ENCODE measurements around the gene SPDYC. TPM values are rescaled to one million over a fixed set of nuclear protein-coding genes. Genes with fewer than 3 reads are reported as not detected.

Gene SPDYC
- total RNA-seq, 1 donor from 2014 or later: not detected

GRCh38 chr11:65206901-65207300, 36.9 kb downstream of the SPDYC start:
- no peak for DNase-seq (ENCODE audit: extremely low spot score, unreplicated experiment)
- no peak for TF ChIP-seq CTCF (IDR thresholded peaks at IDR 0.05)
- no peak overlapping the region for H3K4me3 Mint-ChIP-seq (ENCODE audit: unreplicated experiment)
- H3K4me1 Mint-ChIP-seq (ENCODE audit: unreplicated experiment): peaks cover 3% of the 10 kb centered on the region
- H3K27ac Mint-ChIP-seq (ENCODE audit: unreplicated experiment): no peak overlapping the region
- peaks cover 25% of the 10 kb centered on the region for H3K36me3 Mint-ChIP-seq (ENCODE audit: unreplicated experiment)
- no peaks in the 10 kb centered on the region for H3K27me3 Mint-ChIP-seq (ENCODE audit: unreplicated experiment)
- H3K9me3 Mint-ChIP-seq (ENCODE audit: unreplicated experiment): no peaks in the 10 kb centered on the region

- Mint-ChIP-seq H3K36me3 (ENCODE audit: unreplicated experiment) (peaks cover 25% of the 10 kb centered on the region), H3K9me3 (ENCODE audit: unreplicated experiment) (no peaks in the 10 kb centered on the region), H3K4me3 (ENCODE audit: unreplicated experiment) (no peak overlapping the region), H3K4me1 (ENCODE audit: unreplicated experiment) (peaks cover 3% of the 10 kb centered on the region), H3K27me3 (ENCODE audit: unreplicated experiment) (no peaks in the 10 kb centered on the region), H3K27ac (ENCODE audit: unreplicated experiment) (no peak overlapping the region)
- TF ChIP-seq CTCF (IDR thresholded peaks at IDR 0.05): no peak
- no peak for DNase-seq (ENCODE audit: extremely low spot score, unreplicated experiment)
Observed at GRCh38 chr11:65207918-65208784, 38.1 kb downstream of the SPDYC start.

GRCh38 chr11:65208785-65209710, 39.0 kb downstream of the SPDYC start:
- H3K36me3 Mint-ChIP-seq (ENCODE audit: unreplicated experiment): peaks cover 25% of the 10 kb centered on the region
- H3K27ac Mint-ChIP-seq (ENCODE audit: unreplicated experiment): no peak overlapping the region
- H3K4me3 Mint-ChIP-seq (ENCODE audit: unreplicated experiment): no peak overlapping the region
- H3K9me3 Mint-ChIP-seq (ENCODE audit: unreplicated experiment): no peaks in the 10 kb centered on the region
- no peaks in the 10 kb centered on the region for H3K27me3 Mint-ChIP-seq (ENCODE audit: unreplicated experiment)
- H3K4me1 Mint-ChIP-seq (ENCODE audit: unreplicated experiment): peaks cover 7% of the 10 kb centered on the region
- no peak for DNase-seq (ENCODE audit: extremely low spot score, unreplicated experiment)
- no peak for TF ChIP-seq CTCF (IDR thresholded peaks at IDR 0.05)

DNA sequence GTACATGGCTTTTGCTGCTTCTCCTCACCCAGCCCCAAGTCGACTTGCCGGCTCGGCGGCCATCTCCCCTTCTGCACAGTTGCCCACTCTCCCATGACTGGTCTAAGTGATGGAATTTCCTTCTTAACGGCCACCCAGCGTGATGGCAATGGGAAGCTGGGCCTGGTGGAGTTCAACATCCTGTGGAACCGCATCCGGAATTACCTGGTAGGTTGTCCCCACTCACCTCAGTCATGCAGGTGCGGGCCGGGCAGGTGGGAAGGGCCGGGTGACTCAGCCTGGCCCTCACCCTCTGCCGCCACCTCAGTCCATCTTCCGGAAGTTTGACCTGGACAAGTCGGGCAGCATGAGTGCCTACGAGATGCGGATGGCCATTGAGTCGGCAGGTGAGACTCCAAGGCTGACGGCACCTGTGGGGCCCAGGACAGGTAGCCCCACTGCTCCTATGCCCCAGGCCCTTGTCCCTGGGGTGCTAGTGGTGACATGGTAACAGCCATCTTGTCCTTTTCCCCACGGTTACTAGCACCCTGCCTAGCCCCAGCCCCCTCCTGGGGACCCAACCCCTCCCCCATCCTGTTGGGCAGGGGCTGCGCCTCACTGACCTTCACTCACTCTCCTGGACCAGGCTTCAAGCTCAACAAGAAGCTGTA, 39.8 kb downstream of the SPDYC start:
- DNase-seq (ENCODE audit: extremely low spot score, unreplicated experiment): no peak
- no peaks in the 10 kb centered on the region for H3K27me3 Mint-ChIP-seq (ENCODE audit: unreplicated experiment)
- TF ChIP-seq CTCF (IDR thresholded peaks at IDR 0.05): no peak
- peaks cover 3% of the 10 kb centered on the region for H3K4me1 Mint-ChIP-seq (ENCODE audit: unreplicated experiment)
- no peak overlapping the region for H3K4me3 Mint-ChIP-seq (ENCODE audit: unreplicated experiment)
- H3K27ac Mint-ChIP-seq (ENCODE audit: unreplicated experiment): no peak overlapping the region
- H3K36me3 Mint-ChIP-seq (ENCODE audit: unreplicated experiment): peaks cover 22% of the 10 kb centered on the region
- no peaks in the 10 kb centered on the region for H3K9me3 Mint-ChIP-seq (ENCODE audit: unreplicated experiment)

Measured in osteocyte (in vitro differentiated cells).